OCI-LY3 (cell line): ENCODE measurements around the gene GAPDH.

Source experiments
- CTCF ChIP-seq: fragments of 200-600, 300-600 bp; sonication (generic); IDR thresholded peaks from 2 replicates; pipeline ENCODE4 v1.5.1; 2014; ENCODE audit warnings: antibody characterized with exemption, low read length, low read depth
- EZH2phosphoT487 ChIP-seq: fragments of 200-600 bp; shearing (Covaris generic); IDR thresholded peaks from 2 replicates; pipeline ENCODE4 v1.6.1; 2018; ENCODE audit warnings: antibody characterized with exemption, mixed run types, low read depth

- no peak for TF ChIP-seq CTCF
- no peak for TF ChIP-seq EZH2phosphoT487
Measured at GRCh38 chr12:6560501-6561205, 26.3 kb downstream of the GAPDH start.
